GM19468 (cell line): ENCODE measurements around the gene KIAA1549.

ENCODE experiments used
- ATAC-seq: cut with Tn5 transposase; IDR thresholded peaks from one replicate; pipeline ENCODE4 v1.9.1; 2021; ENCODE audit warnings: mild to moderate bottlenecking, moderate library complexity, moderate number of reproducible peaks; ENCODE audit not compliant: unreplicated experiment; ENCODE audit errors: extremely low read depth

The KIAA1549 gene

GRCh38 chr7:138975343-138976104, 5.7 kb downstream of the KIAA1549 start:
- no peak for ATAC-seq

DNA sequence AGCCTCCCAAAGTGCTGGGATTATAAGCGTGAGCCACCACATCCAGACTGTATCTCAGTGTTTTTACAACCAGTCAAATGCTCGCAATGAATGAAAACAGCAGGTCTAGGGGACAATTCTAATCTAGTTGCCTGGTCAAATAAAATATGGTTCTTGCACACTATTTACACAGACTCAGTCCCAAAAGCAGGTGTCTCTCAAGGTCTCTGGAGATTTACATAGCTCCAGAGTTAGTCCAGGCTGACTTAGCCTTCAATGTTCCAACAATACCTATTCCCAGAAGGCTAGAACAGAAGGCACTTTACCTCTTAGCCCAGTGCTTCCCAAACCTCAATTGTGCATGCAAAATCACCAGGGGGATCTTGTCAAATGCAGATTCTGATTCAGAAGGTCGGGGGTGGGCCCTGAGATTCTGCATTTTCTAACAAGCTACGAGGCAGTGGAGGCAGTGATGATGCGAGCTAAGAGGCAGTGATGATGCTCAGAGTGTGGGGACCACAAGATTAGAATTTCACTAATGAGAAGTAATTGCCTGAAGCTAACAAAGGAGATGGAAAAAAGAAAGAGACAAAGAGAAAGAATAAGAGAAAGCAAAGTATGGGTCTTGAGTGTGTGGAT, 6.4 kb downstream of the KIAA1549 start:
- no peak for ATAC-seq

GRCh38 chr7:138974103-138974502, 7.1 kb downstream of the KIAA1549 start:
- ATAC-seq = no peak

DNA sequence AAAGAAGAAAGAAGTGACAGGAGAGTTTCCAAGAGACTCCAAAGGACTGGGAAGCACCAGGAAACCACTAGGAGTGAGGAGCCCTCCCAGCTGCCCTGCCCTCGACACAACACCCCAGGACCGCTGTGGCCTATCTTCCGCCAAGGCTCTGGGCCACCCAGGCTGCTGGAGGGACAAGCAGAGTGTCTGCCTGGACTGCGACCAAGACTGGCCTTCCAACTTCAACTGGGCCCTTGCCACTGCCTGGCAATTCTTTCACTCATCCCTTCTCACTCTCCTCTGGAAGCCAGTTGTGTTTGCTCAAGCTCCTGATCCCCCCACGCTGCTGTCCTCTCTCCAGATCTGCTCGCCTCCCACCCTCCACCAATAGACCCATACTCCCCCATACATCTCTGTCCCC, 10.2 kb downstream of the KIAA1549 start:
- no peak for ATAC-seq

DNA sequence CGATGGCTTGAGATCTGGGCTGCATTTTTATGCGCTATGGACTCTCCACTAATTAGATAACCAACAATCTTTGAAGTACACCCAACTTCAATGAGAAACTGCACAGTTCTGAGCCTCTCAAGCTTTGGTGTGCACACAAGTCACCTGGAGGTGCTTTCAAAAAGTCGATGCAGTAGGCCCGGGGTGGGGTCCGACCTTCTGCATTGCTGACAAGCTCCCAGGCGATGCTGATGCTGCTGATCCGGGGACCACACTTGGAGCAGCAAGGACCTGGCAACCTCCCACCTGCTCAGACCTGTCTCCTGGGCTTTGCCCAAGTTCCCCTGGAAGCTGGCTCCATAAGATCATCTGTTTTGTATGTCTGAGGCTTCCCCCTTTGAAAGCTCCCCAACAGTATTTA, 10.7 kb downstream of the KIAA1549 start:
- ATAC-seq = no peak

DNA sequence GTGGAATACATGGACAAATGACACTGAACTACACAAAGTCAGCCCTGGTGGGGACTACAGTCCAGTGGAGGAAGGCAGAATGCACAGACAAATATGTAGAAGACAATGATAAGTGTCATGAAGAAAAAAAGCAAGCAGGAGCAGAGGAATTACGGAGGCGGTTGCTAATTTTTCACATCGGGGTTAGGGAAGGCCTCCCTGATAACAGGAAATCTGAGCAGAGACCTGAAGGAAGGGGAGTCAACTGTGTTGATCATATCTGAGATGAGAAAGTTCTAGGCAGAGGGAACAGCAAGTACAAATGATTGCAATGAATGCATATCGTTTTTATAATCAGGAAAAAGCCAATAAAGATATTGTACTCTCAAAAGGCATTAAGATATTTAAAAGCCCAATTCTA, 14.0 kb downstream of the KIAA1549 start:
- no peak for ATAC-seq

DNA sequence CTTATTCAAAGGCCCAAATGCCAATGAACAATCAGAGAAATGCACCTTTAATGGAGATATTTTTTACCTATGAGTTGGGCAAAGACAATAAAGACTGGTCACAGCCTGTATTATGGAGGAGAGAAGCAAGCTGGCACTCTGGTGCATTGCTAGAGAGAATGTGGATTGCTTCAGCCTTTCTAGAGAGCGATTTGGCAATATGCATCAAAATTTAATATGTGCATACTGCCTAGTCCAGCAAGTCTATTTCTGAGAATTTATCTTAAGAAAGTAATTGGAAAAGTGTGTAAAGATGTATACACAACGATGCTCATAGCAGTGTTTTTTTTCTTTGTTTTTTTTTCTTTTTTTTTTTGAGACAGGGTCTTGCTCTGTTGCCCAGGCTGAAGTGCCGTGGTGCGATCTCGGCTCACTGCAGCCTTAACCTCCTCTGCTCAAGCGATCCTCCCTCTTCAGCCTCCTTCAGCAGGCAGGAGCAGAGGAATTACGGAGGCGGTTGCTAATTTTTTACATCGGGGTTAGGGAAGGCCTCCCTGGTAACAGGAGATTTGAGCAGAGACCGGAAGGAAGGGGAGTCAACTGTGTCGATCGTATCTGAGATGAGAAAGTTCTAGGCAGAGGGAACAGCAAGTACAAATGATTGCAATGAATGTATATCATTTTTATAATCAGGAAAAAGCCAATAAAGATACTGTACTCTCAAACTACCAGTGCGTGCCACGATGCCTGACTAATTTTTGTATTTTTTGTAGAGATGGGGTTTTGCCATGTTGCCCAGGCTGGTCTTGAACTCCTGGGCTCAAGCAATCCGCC, 16.4 kb downstream of the KIAA1549 start:
- ATAC-seq = no peak

DNA sequence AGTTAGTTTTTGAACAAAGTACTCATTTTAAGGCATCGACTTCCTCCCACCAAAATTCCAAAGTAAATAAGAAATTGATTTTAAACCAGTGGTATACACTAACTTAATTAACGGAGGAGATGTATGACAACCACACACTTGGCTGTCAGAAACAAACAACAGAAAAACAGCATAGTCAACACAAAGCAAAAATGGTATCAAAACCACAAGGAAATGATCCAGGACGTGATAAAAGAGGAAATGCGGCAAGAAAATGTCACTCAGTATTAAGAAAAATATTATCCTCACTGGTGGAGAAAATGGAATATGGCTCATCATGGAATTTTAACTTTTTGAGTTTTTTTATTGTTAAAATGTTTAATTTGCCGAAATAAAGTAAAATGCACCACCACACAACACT, 17.5 kb downstream of the KIAA1549 start:
- no peak for ATAC-seq

DNA sequence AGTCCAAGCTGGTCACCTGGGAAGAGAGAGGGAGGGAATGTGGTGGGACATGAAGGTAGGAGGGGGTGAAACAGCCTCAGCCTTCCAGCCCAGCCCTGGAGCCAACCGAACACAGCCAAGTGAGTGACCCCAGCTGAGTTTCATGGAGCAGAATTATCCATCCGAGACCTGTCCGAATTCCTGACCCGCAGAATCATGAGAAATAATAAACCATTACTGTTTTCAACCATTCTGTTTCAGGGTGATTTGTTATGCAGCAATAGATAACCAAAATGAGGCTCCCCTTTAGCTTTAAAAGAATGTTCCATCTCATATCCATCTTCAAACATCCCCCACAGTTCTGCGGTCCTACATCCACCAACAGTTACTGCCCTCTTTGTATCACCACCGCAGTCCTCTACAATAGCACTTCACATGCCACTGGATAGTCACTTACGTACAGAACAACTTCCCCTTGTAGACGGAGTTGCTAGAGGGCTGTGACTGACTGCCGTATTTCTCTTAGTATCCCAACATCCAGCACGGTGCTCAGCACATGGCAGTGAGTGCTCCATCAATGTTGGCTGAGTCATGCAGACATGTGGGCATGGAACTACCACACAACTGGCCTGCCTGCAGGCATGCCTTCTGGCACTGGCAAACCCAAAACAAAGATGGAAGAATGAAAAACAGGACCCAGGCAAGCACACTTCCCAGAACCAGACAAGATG, 18.5 kb downstream of the KIAA1549 start:
- ATAC-seq = no peak

- ATAC-seq = no peak
Observed at GRCh38 chr7:138961159-138961558, 20.0 kb downstream of the KIAA1549 start.

- ATAC-seq = no peak
Observed at GRCh38 chr7:138958391-138958956, 22.7 kb downstream of the KIAA1549 start.

DNA sequence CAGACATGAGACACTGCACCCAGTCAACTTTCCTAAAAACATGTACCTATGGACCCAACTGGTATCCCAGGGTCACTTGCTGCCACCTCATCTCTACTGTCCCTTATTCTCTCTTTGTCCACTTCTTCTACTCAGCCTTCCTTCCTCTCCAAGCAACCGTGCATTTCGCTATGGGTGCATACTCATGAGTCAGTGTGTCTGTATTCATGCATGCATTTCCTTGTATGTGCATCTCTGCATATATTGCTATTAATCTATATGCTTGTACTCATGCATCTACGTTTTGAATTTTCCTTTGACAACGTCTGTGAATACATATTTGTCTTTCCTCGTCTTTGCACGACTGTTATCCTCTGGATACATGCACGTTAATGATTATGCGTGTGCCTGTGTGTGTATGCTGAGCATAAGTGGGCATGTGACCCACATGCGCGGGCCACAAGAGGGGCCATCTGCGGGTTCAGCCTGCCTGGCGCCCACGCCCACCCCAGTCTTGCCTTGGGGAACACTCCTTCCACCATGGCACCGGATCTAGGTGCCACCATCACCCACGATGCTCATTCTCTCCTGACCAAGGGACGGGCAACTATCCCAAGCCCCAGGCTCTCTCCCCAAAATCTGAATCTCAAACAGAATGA, 23.3 kb downstream of the KIAA1549 start:
- no peak for ATAC-seq

GRCh38 chr7:138957217-138957616, 24.0 kb downstream of the KIAA1549 start:
- ATAC-seq = no peak

DNA sequence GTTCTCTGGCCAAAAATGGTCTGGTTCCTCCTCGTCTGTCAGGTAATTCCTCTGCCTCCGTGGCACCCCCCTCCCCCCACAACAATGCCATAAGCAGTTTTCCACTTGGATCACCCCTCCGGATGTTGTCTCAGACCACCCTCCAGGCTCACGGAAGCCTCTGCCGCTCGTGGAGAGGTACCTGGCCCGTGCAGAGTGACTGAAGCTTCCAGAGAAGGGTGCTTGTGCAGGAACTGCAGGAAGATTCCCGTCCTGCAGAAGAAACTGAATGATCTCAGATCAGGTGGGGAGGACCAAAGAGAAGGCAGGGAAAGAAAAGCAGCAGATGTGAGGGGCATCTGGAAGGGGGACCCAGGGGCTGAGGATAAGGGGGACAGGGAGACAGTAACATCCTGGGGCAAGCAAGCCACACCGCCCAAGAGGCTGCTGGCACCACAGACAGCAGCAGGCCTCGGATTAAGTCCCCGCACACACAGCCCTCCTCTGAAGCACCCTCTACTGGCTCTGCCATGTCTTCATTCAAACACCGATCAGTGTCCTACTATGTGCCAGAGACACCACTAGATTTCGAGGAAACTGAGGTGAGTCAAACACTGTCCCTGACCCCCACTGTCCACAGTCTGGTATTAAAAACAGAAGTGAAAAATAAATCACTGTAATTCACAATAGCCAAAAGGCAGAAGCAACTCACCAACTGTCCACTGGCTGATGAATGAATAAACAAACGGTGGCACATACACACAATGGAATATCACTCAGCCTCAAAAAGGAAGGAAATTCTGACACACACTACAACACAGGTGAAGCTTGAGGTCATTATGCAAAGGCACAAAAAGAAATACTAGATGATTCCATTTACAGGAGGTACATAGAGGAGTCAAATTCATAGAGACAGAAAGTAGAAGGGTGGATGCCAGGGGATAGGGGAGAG, 26.4 kb downstream of the KIAA1549 start:
- ATAC-seq = no peak

DNA sequence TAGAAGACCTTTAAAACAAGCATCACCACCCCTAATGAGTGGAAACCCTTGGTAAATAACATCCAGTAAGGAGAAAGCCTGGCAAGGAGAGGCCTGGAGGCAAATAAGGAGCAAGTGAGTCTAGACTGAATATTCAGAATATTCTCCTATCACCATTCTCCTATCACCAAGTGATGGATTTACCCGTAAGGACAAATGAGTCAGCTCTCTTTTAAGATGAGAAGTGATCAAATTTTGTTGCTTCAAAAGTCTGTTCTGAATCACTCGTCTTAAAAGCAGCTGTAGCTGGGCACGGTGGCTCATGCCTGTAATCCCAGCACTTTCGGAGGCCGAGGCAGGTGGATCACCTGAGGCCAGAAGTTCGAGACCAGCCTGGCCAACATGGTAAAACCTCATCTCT, 28.4 kb downstream of the KIAA1549 start:
- no peak for ATAC-seq

GRCh38 chr7:138951953-138952352, 29.2 kb downstream of the KIAA1549 start:
- ATAC-seq = no peak

DNA sequence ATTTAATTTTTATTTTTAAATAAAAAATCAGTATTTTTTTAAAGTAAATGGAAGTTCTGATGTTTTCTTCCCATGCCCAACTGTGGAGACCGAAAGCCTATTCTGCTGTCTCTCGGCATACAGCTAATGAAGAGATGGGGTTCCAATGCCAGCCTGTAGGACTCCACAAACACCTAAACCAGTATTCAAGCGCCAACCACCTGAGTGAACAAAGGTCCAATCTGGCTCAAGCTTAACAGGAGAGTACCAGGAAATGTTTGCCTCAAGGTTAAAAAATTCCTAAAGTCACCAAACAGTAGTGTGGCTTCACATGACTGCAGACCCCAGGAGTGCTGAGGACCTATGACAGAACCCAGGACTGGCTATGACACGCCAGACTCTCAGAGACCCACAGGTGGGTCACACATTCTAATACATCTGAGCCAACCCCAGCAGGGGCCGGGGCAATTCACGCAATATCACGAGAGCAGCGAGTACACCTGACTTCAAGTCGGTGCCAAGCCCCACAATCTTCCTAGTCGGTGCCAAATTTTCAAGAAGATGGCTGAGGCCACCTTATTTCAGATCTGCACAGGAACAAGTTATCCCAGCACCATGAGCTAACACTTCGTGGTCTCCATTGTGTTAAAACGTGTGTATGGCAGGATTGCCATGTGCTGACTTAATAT, 31.6 kb downstream of the KIAA1549 start:
- no peak for ATAC-seq

GRCh38 chr7:138948403-138948802, 32.8 kb downstream of the KIAA1549 start:
- ATAC-seq = no peak
